Measurements from ENCODE around the gene SLC9A7.
A peak's percentile ranks its signal among the peaks of the same experiment; 100 is the strongest.

SLC9A7 gene

DNA sequence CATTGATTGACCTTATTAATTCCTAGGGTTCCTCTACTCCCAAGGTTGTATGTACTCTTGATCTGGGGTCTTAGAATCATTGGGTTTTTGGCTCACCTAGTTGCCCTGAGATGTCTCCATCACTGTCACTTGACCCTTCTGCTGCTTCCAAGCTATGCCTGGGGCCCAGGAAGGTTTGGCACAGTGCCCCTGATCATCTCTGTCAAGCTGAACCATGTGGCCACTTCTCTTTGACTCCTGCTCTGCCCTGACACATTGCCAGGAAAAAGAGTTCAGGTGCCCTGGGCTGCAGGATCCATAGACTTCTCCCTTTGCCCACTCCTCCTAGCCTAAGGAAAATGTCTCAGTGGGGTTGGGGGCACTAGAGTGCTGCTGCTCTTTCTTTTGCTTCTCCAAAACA lies 189.3 kb downstream of the SLC9A7 start:
- DNase-seq: no peak

DNA sequence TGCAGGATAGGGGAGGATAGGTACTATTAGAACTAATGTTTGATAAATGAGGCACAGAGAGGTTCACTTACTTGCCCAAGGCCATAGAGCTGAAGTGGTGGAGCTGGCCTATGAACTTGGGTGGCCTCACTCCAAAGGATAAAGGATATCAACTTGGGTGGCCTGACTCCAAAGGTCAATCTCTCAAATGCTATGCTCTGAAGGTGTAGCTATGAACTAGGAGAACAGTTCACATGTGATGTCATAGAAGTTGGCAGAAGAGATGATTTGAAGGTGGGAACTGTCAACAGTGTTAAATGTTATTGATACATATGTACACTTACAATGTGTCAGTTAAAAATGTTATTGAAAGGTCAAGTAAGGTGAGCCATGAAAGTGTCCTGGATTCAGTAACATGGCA lies 191.5 kb downstream of the SLC9A7 start:
- no peak for DNase-seq

GRCh38 chrX:46561824-46562657 lies 196.9 kb downstream of the SLC9A7 start:
- DNase-seq: no peak

GRCh38 chrX:46559062-46559461 lies 199.9 kb downstream of the SLC9A7 start:
- DNase-seq: no peak

GRCh38 chrX:46554942-46555341 lies 204.0 kb downstream of the SLC9A7 start:
- peak; percentile 6 for DNase-seq

GRCh38 chrX:46553935-46554334 lies 205.0 kb downstream of the SLC9A7 start:
- no peak for DNase-seq

- no peak for DNase-seq
Observed at GRCh38 chrX:46551494-46552128, 207.3 kb downstream of the SLC9A7 start.

DNA sequence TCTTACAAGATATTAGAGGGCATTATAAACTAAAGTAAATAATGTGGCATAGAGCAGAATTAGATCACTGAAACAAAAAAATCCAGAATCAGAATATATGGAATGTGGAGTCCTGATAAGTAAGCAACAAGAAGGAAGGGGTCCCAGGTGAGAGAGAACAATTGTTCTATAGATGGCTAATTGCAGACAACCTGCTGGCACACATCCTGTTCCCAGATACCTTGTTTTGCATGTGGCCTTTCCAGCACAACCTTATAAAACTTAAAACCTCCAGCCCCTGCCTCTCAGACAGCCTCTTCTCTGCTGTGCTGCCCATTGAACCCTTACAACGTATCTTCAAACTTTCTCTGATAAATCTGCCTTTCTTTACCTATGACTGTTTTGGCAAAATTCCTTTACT lies 209.0 kb downstream of the SLC9A7 start:
- no peak for DNase-seq
